HG03060 (cell line): ENCODE measurements around the gene CFAP54.
A peak's percentile ranks its signal among the peaks of the same experiment; 100 is the strongest.
"Not testable (repeated sequence)": the region's sequence is repeated elsewhere in the genome, so short reads cannot be mapped to it uniquely, and the experiment has no call there.

Experiments
- ATAC-seq: cut with Tn5 transposase; IDR thresholded peaks from one replicate; pipeline ENCODE4 v1.9.1; 2021; ENCODE audit warnings: low read depth, moderate number of reproducible peaks; ENCODE audit not compliant: unreplicated experiment

Gene CFAP54

GRCh38 chr12:96711364-96711763 is 222.0 kb downstream of the CFAP54 start:
- no peak for ATAC-seq

GRCh38 chr12:96714199-96714598 is 224.8 kb downstream of the CFAP54 start:
- no peak for ATAC-seq

- ATAC-seq, result peak; percentile 90
Measured at GRCh38 chr12:96719660-96720362, 230.4 kb downstream of the CFAP54 start.

GRCh38 chr12:96720363-96720705 is 231.0 kb downstream of the CFAP54 start:
- peak; percentile 63 for ATAC-seq

GRCh38 chr12:96729466-96729865 is 240.1 kb downstream of the CFAP54 start:
- not testable (repeated sequence) for ATAC-seq

GRCh38 chr12:96729886-96730285 is 240.5 kb downstream of the CFAP54 start:
- ATAC-seq, result no peak

- ATAC-seq, result no peak
Measured at GRCh38 chr12:96743606-96744005, 254.2 kb downstream of the CFAP54 start.

GRCh38 chr12:96749999-96750398 is 260.6 kb downstream of the CFAP54 start:
- ATAC-seq, result no peak

- no peak for ATAC-seq
Measured at GRCh38 chr12:96751626-96752025, 262.2 kb downstream of the CFAP54 start.

- ATAC-seq, result no peak
Measured at GRCh38 chr12:96752211-96752610, 262.8 kb downstream of the CFAP54 start.

GRCh38 chr12:96766232-96766631 is 276.9 kb downstream of the CFAP54 start:
- no peak for ATAC-seq

- ATAC-seq, result no peak
Measured at GRCh38 chr12:96769400-96769799, 280.0 kb downstream of the CFAP54 start.

- ATAC-seq, result no peak
Measured at GRCh38 chr12:96770219-96771102, 281.1 kb downstream of the CFAP54 start.

- ATAC-seq, result no peak
Measured at GRCh38 chr12:96773031-96773430, 283.7 kb downstream of the CFAP54 start.

GRCh38 chr12:96774496-96775256 is 285.3 kb downstream of the CFAP54 start:
- ATAC-seq, result no peak

GRCh38 chr12:96776908-96777307 is 287.5 kb downstream of the CFAP54 start:
- ATAC-seq, result no peak

- no peak for ATAC-seq
Measured at GRCh38 chr12:96780330-96780729, 291.0 kb downstream of the CFAP54 start.

- no peak for ATAC-seq
Measured at GRCh38 chr12:96786791-96787190, 297.4 kb downstream of the CFAP54 start.

GRCh38 chr12:96803969-96804368 is 314.6 kb downstream of the CFAP54 start:
- ATAC-seq, result no peak

GRCh38 chr12:96806272-96806671 is 316.9 kb downstream of the CFAP54 start:
- no peak for ATAC-seq

- ATAC-seq, result no peak
Measured at GRCh38 chr12:96807741-96808140, 318.4 kb downstream of the CFAP54 start.
